A549 (cell line): ENCODE results near the gene ASPA. TPM values are rescaled to one million over a fixed set of nuclear protein-coding genes. Genes with fewer than 3 reads are reported as not detected.

Source experiments
- ATAC-seq, 2 experiments: fragments of 200-7000 bp in 1 of 2; fragments of >200 bp in 1 of 2; cut with Nextera tagmentation in 1 of 2; cut with Tn5 transposase in 1 of 2; 3 replicates each; pipeline versions ENCODE4 v1.8.0 to v1.9.1; 2018 to 2020; ENCODE audit warnings: mild to moderate bottlenecking in 1 of 2, moderate library complexity in 1 of 2
- CTCF ChIA-PET: fragments of 300-600 bp; sonication (Branson Sonifier 250); formaldehyde crosslinking; extraction: SDS; loops from one replicate; lab custom pipeline; 2021; ENCODE audit warnings: antibody characterized with exemption, inconsistent platforms; lab: Yijun Ruan, JAX
- POLR2A ChIA-PET: fragments of 350-600 bp; formaldehyde crosslinking; extraction: SDS; loops from one replicate; lab custom pipeline; 2021; ENCODE audit warnings: antibody characterized with exemption, inconsistent platforms; lab: Yijun Ruan, JAX
- DNase-seq, 2 experiments: peaks; one replicate each; pipeline versions ENCODE4 v3.0.0 to v3.0.0-alpha.2; 2011 to 2016; ENCODE audit warnings: low read depth in 1 of 2, low spot score in 1 of 2
- FAIRE-seq: peaks from 2 replicates; lab custom pipeline; 2011; peaks lifted over from hg19 to GRCh38; lab: Jason Lieb, UNC
- H3K27ac ChIP-seq, 2 experiments: fragments of >200 bp; sonication (Bioruptor Twin); formaldehyde crosslinking; 3 replicates each; pipeline ENCODE4 v1.5.1; 2016 to 2017
- H3K4me1 ChIP-seq: fragments of >200 bp; sonication (Bioruptor Twin); formaldehyde crosslinking; 3 replicates; pipeline ENCODE4 v1.6.1; 2016
- H3K4me2 ChIP-seq: fragments of >200 bp; sonication (Bioruptor Twin); formaldehyde crosslinking; 3 replicates; pipeline ENCODE4 v1.6.1; 2016
- H3K4me3 ChIP-seq: fragments of >200 bp; sonication (Bioruptor Twin); formaldehyde crosslinking; 3 replicates; pipeline ENCODE4 v1.5.1; 2016
- H3K9me3 ChIP-seq: fragments of >200 bp; sonication (Bioruptor Twin); formaldehyde crosslinking; 3 replicates; pipeline ENCODE4 v1.6.1; 2016
- BCL3 ChIP-seq: fragments of >200 bp; sonication (Bioruptor Twin); formaldehyde crosslinking; IDR thresholded peaks from 3 replicates; pipeline ENCODE4 v1.6.1; 2016
- CEBPB ChIP-seq, 2 experiments: fragments of >200 bp in 1 of 2; sonication (Bioruptor Twin) in 1 of 2; formaldehyde crosslinking in 1 of 2; IDR thresholded peaks; 2 replicates each; pipeline ENCODE4 v1.6.1; 2012 to 2016
- CHD4 ChIP-seq: fragments of 200-600 bp; sonication (generic); IDR thresholded peaks from 2 replicates; pipeline ENCODE4 v1.6.1; 2016; ENCODE audit warnings: antibody characterized with exemption, mild to moderate bottlenecking, borderline replicate concordance
- E2F6 ChIP-seq: IDR thresholded peaks from 2 replicates; pipeline ENCODE4 v1.6.1; 2012; ENCODE audit warnings: low read depth, borderline replicate concordance
- EHMT2 ChIP-seq: fragments of 200-600 bp; sonication (generic); IDR thresholded peaks from 2 replicates; pipeline ENCODE4 v1.6.1; 2016; ENCODE audit warnings: antibody characterized with exemption, low read depth, mild to moderate bottlenecking, moderate library complexity
- EP300 ChIP-seq, 2 experiments: fragments of >200 bp; sonication (Bioruptor Twin); formaldehyde crosslinking; IDR thresholded peaks; 2 replicates in 1 of 2; 3 replicates in 1 of 2; pipeline ENCODE4 v1.6.1; 2016 to 2017
- ESRRA ChIP-seq: fragments of 150-350 bp; IDR thresholded peaks from 2 replicates; pipeline ENCODE4 v1.6.1; 2014; ENCODE audit warnings: mild to moderate bottlenecking, low read length, borderline replicate concordance
- FOSB ChIP-seq: fragments of 250-450 bp; sonication (Bioruptor Pico); IDR thresholded peaks from 2 replicates; pipeline ENCODE4 v1.5.0; 2020; ENCODE audit warnings: mild to moderate bottlenecking, moderate library complexity
- FOXS1 ChIP-seq: fragments of 250-450 bp; sonication (Bioruptor Pico); IDR thresholded peaks from 2 replicates; pipeline ENCODE4 v1.5.0; 2020; ENCODE audit warnings: mild to moderate bottlenecking, moderate library complexity
- HDAC2 ChIP-seq: fragments of 200-600 bp; sonication (generic); IDR thresholded peaks from 2 replicates; pipeline ENCODE4 v1.6.1; 2016
- HEYL ChIP-seq: fragments of 250-450 bp; sonication (Bioruptor Pico); IDR thresholded peaks from 2 replicates; pipeline ENCODE4 v1.8.0; 2021; ENCODE audit warnings: mild to moderate bottlenecking, moderate library complexity
- HOXA7 ChIP-seq: fragments of 250-450 bp; sonication (Bioruptor Pico); IDR thresholded peaks from 2 replicates; pipeline ENCODE4 v1.5.0; 2020; ENCODE audit warnings: mild to moderate bottlenecking, moderate library complexity
- HOXB13 ChIP-seq: fragments of 250-450 bp; sonication (Bioruptor Pico); IDR thresholded peaks from 2 replicates; pipeline ENCODE4 v1.5.0; 2020; ENCODE audit warnings: low read depth, mild to moderate bottlenecking, moderate library complexity
- KDM1A ChIP-seq: fragments of 200-600 bp; sonication (generic); IDR thresholded peaks from 2 replicates; pipeline ENCODE4 v1.6.1; 2016; ENCODE audit warnings: low read depth, mild to moderate bottlenecking
- MAZ ChIP-seq: fragments of 150-350 bp; IDR thresholded peaks from 2 replicates; pipeline ENCODE4 v1.6.1; 2014; ENCODE audit warnings: antibody characterized with exemption, low read depth, low read length, borderline replicate concordance
- MYC ChIP-seq: IDR thresholded peaks from 2 replicates; pipeline ENCODE4 v1.6.1; 2012; ENCODE audit warnings: mild to moderate bottlenecking, inconsistent platforms, low read length, improper control_type of control experiment, borderline replicate concordance
- NFE2L2 ChIP-seq: fragments of 150-350 bp; conservative IDR thresholded peaks from 2 replicates; pipeline ENCODE4 v1.6.1; 2014; ENCODE audit warnings: low read length
- NPAS2 ChIP-seq: fragments of 250-450 bp; sonication (Bioruptor Pico); IDR thresholded peaks from 2 replicates; pipeline ENCODE4 v1.8.0; 2022; ENCODE audit warnings: mild to moderate bottlenecking, moderate library complexity, borderline replicate concordance
- NR3C1 ChIP-seq: fragments of >200 bp; sonication (Bioruptor Twin); formaldehyde crosslinking; IDR thresholded peaks from 3 replicates; pipeline ENCODE4 v1.6.1; 2017
- PHF8 ChIP-seq: fragments of 200-600 bp; sonication (generic); IDR thresholded peaks from 2 replicates; pipeline ENCODE4 v1.6.1; 2016; ENCODE audit warnings: low read depth, mild to moderate bottlenecking, antibody characterized with exemption, moderate library complexity, borderline replicate concordance
- POLR2A ChIP-seq: IDR thresholded peaks from 2 replicates; pipeline ENCODE4 v1.6.1; 2012; ENCODE audit warnings: mild to moderate bottlenecking, low read length
- REST ChIP-seq: fragments of 200-600 bp; sonication (generic); IDR thresholded peaks from 2 replicates; pipeline ENCODE4 v1.6.1; 2016; ENCODE audit warnings: antibody characterized with exemption, mild to moderate bottlenecking, moderate library complexity
- RFX5 ChIP-seq: fragments of 450-650 bp; IDR thresholded peaks from 2 replicates; pipeline ENCODE4 v1.7.1; 2014; ENCODE audit warnings: antibody characterized with exemption, mild to moderate bottlenecking, moderate library complexity
- RNF2 ChIP-seq: fragments of 200-600 bp; sonication (generic); IDR thresholded peaks from 2 replicates; pipeline ENCODE4 v1.6.1; 2016; ENCODE audit warnings: low read depth, mild to moderate bottlenecking, antibody characterized with exemption, moderate library complexity, borderline replicate concordance
- SMC3 ChIP-seq: fragments of >200 bp; sonication (Bioruptor Twin); formaldehyde crosslinking; IDR thresholded peaks from 3 replicates; pipeline ENCODE4 v1.6.1; 2018; ENCODE audit warnings: inconsistent platforms
- SREBF2 ChIP-seq: fragments of 450-650 bp; IDR thresholded peaks from 2 replicates; pipeline ENCODE4 v1.6.1; 2014; ENCODE audit warnings: mild to moderate bottlenecking, moderate library complexity
- ZNF302 ChIP-seq: fragments of 250-450 bp; sonication (Bioruptor Pico); IDR thresholded peaks from 2 replicates; pipeline ENCODE4 v1.9.0; 2021; ENCODE audit warnings: inconsistent platforms, mild to moderate bottlenecking, moderate library complexity
- ZSCAN20 ChIP-seq: fragments of 250-450 bp; sonication (Bioruptor Pico); IDR thresholded peaks from 2 replicates; pipeline ENCODE4 v1.8.0; 2022; ENCODE audit warnings: mild to moderate bottlenecking, moderate library complexity
- WGBS: methylation state at CpG from one replicate; pipeline ENCODE4 v1.1.6; 2017; ENCODE audit errors: missing lambda C conversion rate; 5-methylcytosine and 5-hydroxymethylcytosine counted together
- polyA plus RNA-seq, 4 experiments: library from polyadenylated mRNA; depleted of rRNA in 3 of 4; stranded (reverse); fragments of >200 nt; fragmentation: RNase III in 1 of 4; extraction: RNeasy Plus Mini Kit Qiagen cat#74134 plus additional on column Dnase treatment in 1 of 4; gene quantifications; 2 replicates in 3 of 4; 3 replicates in 1 of 4; pipeline ENCODE4 v1.2.3, GENCODE V29; 2011 to 2017
- TF ChIP-seq, protein P1 (sequence below): IDR thresholded peaks from 2 replicates; pipeline ENCODE4 v1.6.1; 2012
- TF ChIP-seq, protein P2 (sequence below): fragments of >200 bp; sonication (Bioruptor Twin); formaldehyde crosslinking; IDR thresholded peaks from 3 replicates; pipeline ENCODE4 v1.5.1; 2016

ASPA gene
- polyA plus RNA-seq, 2 of the 4 experiments (the other 2 are of a cell fraction) = not detected

GRCh38 chr17:3507071-3507470, 31.3 kb downstream of the ASPA start:
- DNase-seq (no peak), ATAC-seq (no peak), FAIRE-seq (no peak)
- Histone ChIP-seq H3K9me3 (no peaks in the 10 kb centered on the region; the same call in 1 of the 3 replicates), H3K4me1 (no peaks in the 10 kb centered on the region), H3K4me3 (no peak overlapping the region), H3K4me2 (no peak overlapping the region), H3K27ac (no peak overlapping the region)
- WGBS = 8% methylated on average over 1 of the region's 1 CpG
- ChIA-PET POLR2A (no interaction called here), CTCF (no interaction called here)
- no peak for TF ChIP-seq REST
- TF ChIP-seq NPAS2 = no peak
- no peak for TF ChIP-seq FOXS1 (CRISPR knock-in tag)
- no peak for TF ChIP-seq CEBPB (IDR thresholded peaks at IDR 0.05)
- no peak for TF ChIP-seq CHD4
- no peak for TF ChIP-seq ESRRA
- no peak for TF ChIP-seq ZSCAN20
- TF ChIP-seq HOXB13 (CRISPR knock-in tag) = no peak
- no peak for TF ChIP-seq EP300 (IDR thresholded peaks at IDR 0.05)
- no peak for TF ChIP-seq KDM1A
- no peak for TF ChIP-seq EHMT2
- TF ChIP-seq ZNF302 (CRISPR knock-in tag) = no peak
- no peak for TF ChIP-seq E2F6
- TF ChIP-seq, protein P1, sequence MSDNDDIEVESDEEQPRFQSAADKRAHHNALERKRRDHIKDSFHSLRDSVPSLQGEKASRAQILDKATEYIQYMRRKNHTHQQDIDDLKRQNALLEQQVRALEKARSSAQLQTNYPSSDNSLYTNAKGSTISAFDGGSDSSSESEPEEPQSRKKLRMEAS = no peak
- TF ChIP-seq RNF2 = no peak
- TF ChIP-seq, protein P2, sequence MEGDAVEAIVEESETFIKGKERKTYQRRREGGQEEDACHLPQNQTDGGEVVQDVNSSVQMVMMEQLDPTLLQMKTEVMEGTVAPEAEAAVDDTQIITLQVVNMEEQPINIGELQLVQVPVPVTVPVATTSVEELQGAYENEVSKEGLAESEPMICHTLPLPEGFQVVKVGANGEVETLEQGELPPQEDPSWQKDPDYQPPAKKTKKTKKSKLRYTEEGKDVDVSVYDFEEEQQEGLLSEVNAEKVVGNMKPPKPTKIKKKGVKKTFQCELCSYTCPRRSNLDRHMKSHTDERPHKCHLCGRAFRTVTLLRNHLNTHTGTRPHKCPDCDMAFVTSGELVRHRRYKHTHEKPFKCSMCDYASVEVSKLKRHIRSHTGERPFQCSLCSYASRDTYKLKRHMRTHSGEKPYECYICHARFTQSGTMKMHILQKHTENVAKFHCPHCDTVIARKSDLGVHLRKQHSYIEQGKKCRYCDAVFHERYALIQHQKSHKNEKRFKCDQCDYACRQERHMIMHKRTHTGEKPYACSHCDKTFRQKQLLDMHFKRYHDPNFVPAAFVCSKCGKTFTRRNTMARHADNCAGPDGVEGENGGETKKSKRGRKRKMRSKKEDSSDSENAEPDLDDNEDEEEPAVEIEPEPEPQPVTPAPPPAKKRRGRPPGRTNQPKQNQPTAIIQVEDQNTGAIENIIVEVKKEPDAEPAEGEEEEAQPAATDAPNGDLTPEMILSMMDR = no peak
- no peak for TF ChIP-seq SMC3
- no peak for TF ChIP-seq FOSB (CRISPR knock-in tag)
- TF ChIP-seq HDAC2 = no peak
- no peak for TF ChIP-seq MAZ

DNA sequence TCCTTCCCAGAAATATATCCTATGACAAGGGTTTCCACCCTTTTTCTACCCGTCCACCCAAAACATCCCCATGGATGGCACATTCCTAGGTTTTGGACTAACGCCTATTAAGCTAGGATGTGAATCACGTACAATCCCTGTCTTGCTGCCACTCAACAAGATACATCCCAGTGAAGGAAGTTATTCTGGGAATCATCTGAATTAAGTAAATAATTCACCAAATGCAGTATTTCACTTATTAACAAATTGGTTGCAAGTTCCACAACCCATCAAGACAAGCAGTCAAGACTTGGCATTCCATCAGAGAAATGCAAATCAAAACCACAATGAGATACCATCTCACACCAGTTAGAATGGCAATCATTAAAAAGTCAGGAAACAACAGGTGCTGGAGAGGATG, 32.1 kb downstream of the ASPA start:
- Histone ChIP-seq H3K9me3 (no peaks in the 10 kb centered on the region; the same call in 1 of the 3 replicates), H3K27ac (no peak overlapping the region), H3K4me1 (no peaks in the 10 kb centered on the region)
- WGBS = 5% methylated on average over 3 of the region's 3 CpGs
- DNase-seq = no peak
- POLR2A ChIA-PET = no interaction called here
- TF ChIP-seq RFX5 (no peak), NR3C1 (no peak), EHMT2 (no peak), POLR2A (no peak), MYC (no peak), HEYL (CRISPR knock-in tag) (no peak), HOXB13 (CRISPR knock-in tag) (no peak), NPAS2 (no peak), BCL3 (no peak), HOXA7 (CRISPR knock-in tag) (no peak), ZNF302 (CRISPR knock-in tag) (no peak), NFE2L2 (no peak), PHF8 (no peak), SREBF2 (no peak), FOXS1 (CRISPR knock-in tag) (no peak)
- TF ChIP-seq, all 56 proteins: peak for 0
- ATAC-seq = no peak
- Histone ChIP-seq H3K4me3 (no peak overlapping the region), H3K4me2 (no peak overlapping the region)
- CTCF ChIA-PET = no interaction called here
- no peak for FAIRE-seq
